ENCODE results near the gene SLC26A1.

DNA sequence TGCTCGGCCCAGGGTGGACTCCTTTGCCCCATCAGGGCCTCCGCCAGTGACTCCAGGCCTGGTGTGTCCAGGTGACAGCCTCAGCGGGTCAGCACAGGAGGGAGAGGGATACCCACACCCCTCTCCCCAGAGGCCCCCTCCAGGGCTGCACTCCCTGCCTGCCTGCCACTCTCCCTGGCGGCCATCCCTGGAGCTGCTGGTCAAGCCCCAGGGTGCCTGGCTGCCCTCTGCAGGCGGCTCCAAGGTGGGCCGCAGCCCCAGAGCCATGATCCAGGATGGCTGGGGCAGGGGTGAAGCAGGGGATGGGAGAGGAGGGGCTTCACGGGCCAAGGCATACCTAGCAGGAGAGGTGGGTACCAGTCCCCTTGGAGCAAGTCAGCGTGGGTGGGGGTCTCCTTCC lies 22.0 kb upstream of the SLC26A1 start:
- TF ChIP-seq CTCF (conservative IDR thresholded peaks at IDR 0.05; ENCODE audit: low read length) (no peak), EZH2phosphoT487 (IDR thresholded peaks at IDR 0.05; ENCODE audit: borderline replicate concordance, low read depth, low read length) (no peak)

Measured in OCI-LY7 (cell line).